Fibroblast of the aortic adventitia (primary cell): ENCODE data around the gene FGA. TPM values are rescaled to one million over a fixed set of nuclear protein-coding genes. Genes with fewer than 3 reads are reported as not detected.

Source experiments
- DNase-seq: peaks from one replicate; pipeline ENCODE4 v3.0.0-alpha.2; 2010; ENCODE audit warnings: low read depth
- H3K4me3 ChIP-seq: 2 replicates; pipeline ENCODE4 v1.5.1; 2011; ENCODE audit warnings: low read depth, mild to moderate bottlenecking, control low read depth, low read length, moderate library complexity
- CTCF ChIP-seq: IDR thresholded peaks from 2 replicates; pipeline ENCODE4 v1.5.1; 2011; ENCODE audit warnings: mild to moderate bottlenecking, low read length, control low read depth, inconsistent platforms; ENCODE audit not compliant: insufficient read depth
- total RNA-seq: library from RNA; depleted of rRNA; stranded (reverse); fragments of >200 nt; gene quantifications from 2 replicates; pipeline ENCODE4 v1.2.3, GENCODE V29; 2012; ENCODE audit warnings: low replicate concordance

The FGA gene
- total RNA-seq, 1 donor: not detected

- H3K4me3 ChIP-seq: no peak overlapping the region
- TF ChIP-seq CTCF: no peak
- DNase-seq: no peak
These were observed 995 bp downstream of the FGA start for GRCh38 chr4:154589296-154590197.

- TF ChIP-seq CTCF: no peak
- no peak overlapping the region for H3K4me3 ChIP-seq
- DNase-seq: no peak
These were observed 2.3 kb downstream of the FGA start for GRCh38 chr4:154588198-154588597.

DNA sequence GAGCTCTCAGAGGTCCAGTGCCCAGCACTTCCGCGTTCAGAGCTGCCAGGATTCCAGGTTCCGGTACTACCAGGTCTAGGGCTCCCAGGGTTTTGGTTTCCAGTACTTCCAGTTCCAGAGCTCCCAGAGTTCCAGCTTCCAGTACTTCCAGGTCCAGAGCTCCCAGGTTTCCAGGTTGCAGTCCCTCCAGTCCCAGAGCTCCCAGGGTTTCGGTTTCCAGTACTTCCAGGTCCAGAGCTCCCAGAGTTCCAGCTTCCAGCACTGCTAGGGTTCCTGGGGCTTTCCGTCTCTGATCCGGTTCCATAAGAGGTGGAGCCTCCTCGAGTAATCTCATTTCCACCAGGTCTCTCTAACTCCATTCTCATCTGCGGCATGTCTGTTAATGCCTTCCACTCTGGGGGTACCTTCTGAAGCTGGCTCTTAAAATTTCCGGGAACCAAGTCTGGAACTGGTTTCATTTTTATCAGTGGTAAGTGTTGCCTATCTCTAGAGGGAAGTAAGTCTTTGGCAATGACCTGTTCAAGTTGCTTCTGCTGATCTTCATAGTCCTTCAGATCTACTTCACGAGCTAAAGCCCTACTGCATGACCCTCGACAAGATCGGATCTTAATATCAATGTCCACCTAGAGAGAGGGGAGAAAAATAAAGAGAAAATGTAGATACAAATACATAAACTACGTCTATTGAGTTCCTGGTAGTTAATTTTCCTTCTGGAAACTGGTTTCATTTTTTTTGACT lies 4.1 kb downstream of the FGA start:
- DNase-seq: no peak
- no peak overlapping the region for H3K4me3 ChIP-seq
- TF ChIP-seq CTCF: no peak

GRCh38 chr4:154585369-154586018 lies 5.0 kb downstream of the FGA start:
- DNase-seq: no peak
- no peak overlapping the region for H3K4me3 ChIP-seq
- TF ChIP-seq CTCF: no peak

GRCh38 chr4:154584259-154584658 lies 6.3 kb downstream of the FGA start:
- DNase-seq: no peak
- TF ChIP-seq CTCF: no peak
- H3K4me3 ChIP-seq: no peak overlapping the region

DNA sequence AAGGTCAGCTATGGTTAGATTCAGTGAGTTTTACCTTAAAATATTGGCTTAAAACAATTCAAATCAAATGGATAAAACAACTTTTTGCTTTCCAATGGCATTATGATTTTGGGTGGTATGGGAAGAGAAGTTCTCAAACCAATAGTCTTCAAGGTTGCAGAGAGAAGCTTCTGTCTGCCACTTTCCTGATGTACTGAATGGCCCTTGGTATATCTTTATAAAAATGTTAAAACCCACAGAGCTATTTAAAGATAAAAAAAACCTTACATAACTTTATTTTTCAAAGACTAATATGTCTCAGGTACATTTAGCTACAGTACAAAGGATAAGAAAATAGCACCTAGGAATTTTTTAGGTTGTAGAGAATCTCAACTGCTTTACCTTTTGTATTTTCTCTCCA lies 6.9 kb downstream of the FGA start:
- H3K4me3 ChIP-seq: no peak overlapping the region
- DNase-seq: no peak
- TF ChIP-seq CTCF: no peak
